ENCODE measurements around the gene IGSF5. TPM values are rescaled to one million over a fixed set of nuclear protein-coding genes. Genes with fewer than 3 reads are reported as not detected.

Gene IGSF5
- polyA plus RNA-seq, 1 experiment: not detected

DNA sequence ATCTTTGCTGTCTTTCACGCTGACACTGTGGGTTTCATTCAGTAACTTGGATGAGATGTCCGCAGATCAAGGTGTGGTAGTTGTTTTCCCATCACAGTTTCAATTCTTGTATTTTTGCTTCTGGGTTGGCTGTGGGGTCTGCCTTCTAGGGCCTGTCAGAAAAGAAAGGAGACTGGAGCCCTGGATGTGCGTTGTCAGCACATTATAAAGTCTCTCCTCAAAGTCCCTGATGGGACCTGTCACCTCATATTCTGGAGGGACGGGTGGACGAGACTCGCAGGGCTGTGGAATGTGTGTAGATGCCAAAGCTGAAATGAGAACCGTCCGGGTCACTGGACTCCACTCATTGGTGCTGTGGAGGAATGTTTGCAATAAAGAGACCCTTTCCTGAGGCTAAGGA, 11.3 kb downstream of the IGSF5 start:
- H3K4me3 ChIP-seq (ENCODE audit: low read depth, low read length): no peak overlapping the region
- no peaks in the 10 kb centered on the region for H3K27me3 ChIP-seq (ENCODE audit: control insufficient read depth, insufficient read depth, low read length)
- POLR2A ChIA-PET: no interaction called here
- CTCF ChIA-PET: no interaction called here
- H3K36me3 ChIP-seq (ENCODE audit: control insufficient read depth, insufficient read depth, low read length): no peaks in the 10 kb centered on the region
- TF ChIP-seq, protein P1, sequence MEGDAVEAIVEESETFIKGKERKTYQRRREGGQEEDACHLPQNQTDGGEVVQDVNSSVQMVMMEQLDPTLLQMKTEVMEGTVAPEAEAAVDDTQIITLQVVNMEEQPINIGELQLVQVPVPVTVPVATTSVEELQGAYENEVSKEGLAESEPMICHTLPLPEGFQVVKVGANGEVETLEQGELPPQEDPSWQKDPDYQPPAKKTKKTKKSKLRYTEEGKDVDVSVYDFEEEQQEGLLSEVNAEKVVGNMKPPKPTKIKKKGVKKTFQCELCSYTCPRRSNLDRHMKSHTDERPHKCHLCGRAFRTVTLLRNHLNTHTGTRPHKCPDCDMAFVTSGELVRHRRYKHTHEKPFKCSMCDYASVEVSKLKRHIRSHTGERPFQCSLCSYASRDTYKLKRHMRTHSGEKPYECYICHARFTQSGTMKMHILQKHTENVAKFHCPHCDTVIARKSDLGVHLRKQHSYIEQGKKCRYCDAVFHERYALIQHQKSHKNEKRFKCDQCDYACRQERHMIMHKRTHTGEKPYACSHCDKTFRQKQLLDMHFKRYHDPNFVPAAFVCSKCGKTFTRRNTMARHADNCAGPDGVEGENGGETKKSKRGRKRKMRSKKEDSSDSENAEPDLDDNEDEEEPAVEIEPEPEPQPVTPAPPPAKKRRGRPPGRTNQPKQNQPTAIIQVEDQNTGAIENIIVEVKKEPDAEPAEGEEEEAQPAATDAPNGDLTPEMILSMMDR (IDR thresholded peaks at IDR 0.05; ENCODE audit: insufficient read depth, low read depth, low read length): no peak
- DNase-seq (ENCODE audit: low read depth): no peak

- no peak overlapping the region for H3K4me3 ChIP-seq (ENCODE audit: low read depth, low read length)
- H3K27me3 ChIP-seq (ENCODE audit: control insufficient read depth, insufficient read depth, low read length): no peaks in the 10 kb centered on the region
- ChIA-PET POLR2A (no interaction called here), CTCF (no interaction called here)
- TF ChIP-seq, protein P1 (IDR thresholded peaks at IDR 0.05; ENCODE audit: insufficient read depth, low read depth, low read length): no peak
- no peaks in the 10 kb centered on the region for H3K36me3 ChIP-seq (ENCODE audit: control insufficient read depth, insufficient read depth, low read length)
- DNase-seq (ENCODE audit: low read depth): no peak
Measured at GRCh38 chr21:39763272-39763970, 18.4 kb downstream of the IGSF5 start.

GRCh38 chr21:39774227-39774626, 29.2 kb downstream of the IGSF5 start:
- DNase-seq (ENCODE audit: low read depth): no peak
- TF ChIP-seq, protein P1 (IDR thresholded peaks at IDR 0.05; ENCODE audit: insufficient read depth, low read depth, low read length): no peak
- POLR2A ChIA-PET: no interaction called here
- Histone ChIP-seq H3K27me3 (ENCODE audit: control insufficient read depth, insufficient read depth, low read length) (no peaks in the 10 kb centered on the region), H3K4me3 (ENCODE audit: low read depth, low read length) (no peak overlapping the region), H3K36me3 (ENCODE audit: control insufficient read depth, insufficient read depth, low read length) (no peaks in the 10 kb centered on the region)
- CTCF ChIA-PET: no interaction called here

DNA sequence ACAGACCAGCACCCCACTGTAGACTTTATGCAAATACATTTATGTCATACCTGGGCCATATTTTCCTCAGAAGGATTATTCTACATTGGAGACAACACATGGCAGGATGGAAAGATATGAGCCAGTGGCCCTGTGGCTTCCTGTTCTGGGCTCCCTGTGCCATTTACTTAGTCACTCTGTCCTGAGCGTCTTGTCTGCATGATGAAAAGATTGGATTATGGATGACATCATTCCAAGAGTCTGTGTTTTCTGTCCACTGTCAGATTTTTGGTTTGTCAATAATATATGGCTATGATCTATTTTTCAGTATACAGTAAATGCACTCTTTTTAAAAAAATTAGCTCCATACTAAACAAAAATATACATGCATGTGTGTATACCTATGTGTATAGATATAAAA, 30.8 kb downstream of the IGSF5 start:
- H3K27me3 ChIP-seq (ENCODE audit: control insufficient read depth, insufficient read depth, low read length): no peaks in the 10 kb centered on the region
- TF ChIP-seq, protein P1 (IDR thresholded peaks at IDR 0.05; ENCODE audit: insufficient read depth, low read depth, low read length): no peak
- no peaks in the 10 kb centered on the region for H3K36me3 ChIP-seq (ENCODE audit: control insufficient read depth, insufficient read depth, low read length)
- ChIA-PET CTCF (no interaction called here), POLR2A (no interaction called here)
- no peak overlapping the region for H3K4me3 ChIP-seq (ENCODE audit: low read depth, low read length)
- DNase-seq (ENCODE audit: low read depth): no peak

- ChIA-PET POLR2A (no interaction called here), CTCF (no interaction called here)
- Histone ChIP-seq H3K27me3 (ENCODE audit: control insufficient read depth, insufficient read depth, low read length) (no peaks in the 10 kb centered on the region), H3K4me3 (ENCODE audit: low read depth, low read length) (no peak overlapping the region), H3K36me3 (ENCODE audit: control insufficient read depth, insufficient read depth, low read length) (no peaks in the 10 kb centered on the region)
- TF ChIP-seq, protein P1 (IDR thresholded peaks at IDR 0.05; ENCODE audit: insufficient read depth, low read depth, low read length): no peak
- no peak for DNase-seq (ENCODE audit: low read depth)
Measured at GRCh38 chr21:39776589-39776988, 31.6 kb downstream of the IGSF5 start.
